H9 (cell line): ENCODE data around the gene BCL2L2. TPM values are rescaled to one million over a fixed set of nuclear protein-coding genes. Genes with fewer than 3 reads are reported as not detected.

ENCODE experiments used
- DNase-seq: peaks from one replicate; pipeline ENCODE4 v3.0.0-alpha.2; 2017
- H2AFZ ChIP-seq: one replicate; pipeline ENCODE4 v1.6.1; 2013; ENCODE audit warnings: mild to moderate bottlenecking, low read length, control low read depth, moderate library complexity
- H2AK5ac ChIP-seq: 2 replicates; pipeline ENCODE4 v1.6.1; 2013; ENCODE audit warnings: low read length, control low read depth, mixed read lengths; ENCODE audit not compliant: insufficient read length
- H2BK120ac ChIP-seq: one replicate; pipeline ENCODE4 v1.6.1; 2013; ENCODE audit warnings: low read depth, mild to moderate bottlenecking, low read length, control low read depth, inconsistent platforms; ENCODE audit not compliant: poor library complexity, severe bottlenecking
- H2BK12ac ChIP-seq: 2 replicates; pipeline ENCODE4 v1.6.1; 2013; ENCODE audit warnings: low read length, control low read depth, mixed read lengths, low read depth; ENCODE audit not compliant: insufficient read length
- H2BK15ac ChIP-seq: 2 replicates; pipeline ENCODE4 v1.6.1; 2013; ENCODE audit warnings: low read depth, low read length, control low read depth
- H2BK20ac ChIP-seq: one replicate; pipeline ENCODE4 v1.6.1; 2013; ENCODE audit warnings: low read depth, mild to moderate bottlenecking, low read length, control low read depth, inconsistent platforms; ENCODE audit not compliant: poor library complexity, severe bottlenecking
- H2BK5ac ChIP-seq: 2 replicates; pipeline ENCODE4 v1.6.1; 2013; ENCODE audit warnings: low read length, control low read depth, mixed read lengths; ENCODE audit not compliant: insufficient read length
- H3K14ac ChIP-seq: 2 replicates; pipeline ENCODE4 v1.6.1; 2013; ENCODE audit warnings: low read length, control low read depth; ENCODE audit not compliant: insufficient read depth
- H3K18ac ChIP-seq: 2 replicates; pipeline ENCODE4 v1.6.1; 2013; ENCODE audit warnings: low read depth, mild to moderate bottlenecking, mixed read lengths, low read length, control low read depth; ENCODE audit not compliant: insufficient read length
- H3K23ac ChIP-seq: 2 replicates; pipeline ENCODE4 v1.6.1; 2013; ENCODE audit warnings: low read length, control low read depth, mixed read lengths, low read depth; ENCODE audit not compliant: insufficient read length
- H3K23me2 ChIP-seq: 2 replicates; pipeline ENCODE4 v1.6.1; 2013; ENCODE audit warnings: low read depth, mild to moderate bottlenecking, mixed read lengths, low read length, control low read depth; ENCODE audit not compliant: insufficient read length, poor library complexity, severe bottlenecking
- H3K27ac ChIP-seq: 2 replicates; pipeline ENCODE4 v1.5.1; 2013; ENCODE audit warnings: low read length, control low read depth, mixed read lengths, low read depth; ENCODE audit not compliant: insufficient read length
- H3K27me3 ChIP-seq: 2 replicates; pipeline ENCODE4 v1.6.1; 2013; ENCODE audit warnings: low read length, control low read depth, inconsistent platforms; ENCODE audit not compliant: insufficient read depth
- H3K4ac ChIP-seq: 2 replicates; pipeline ENCODE4 v1.6.1; 2013; ENCODE audit warnings: low read depth, mild to moderate bottlenecking, control low read depth, inconsistent platforms, low read length, moderate library complexity
- H3K4me1 ChIP-seq: 2 replicates; pipeline ENCODE4 v1.6.1; 2013; ENCODE audit warnings: low read length, control low read depth, inconsistent platforms; ENCODE audit not compliant: insufficient read depth
- H3K4me2 ChIP-seq: 2 replicates; pipeline ENCODE4 v1.6.1; 2013; ENCODE audit warnings: low read length, control low read depth, mixed read lengths; ENCODE audit not compliant: insufficient read length, insufficient read depth
- H3K56ac ChIP-seq: 2 replicates; pipeline ENCODE4 v1.6.1; 2013; ENCODE audit warnings: low read depth, mild to moderate bottlenecking, mixed read lengths, low read length, control low read depth; ENCODE audit not compliant: insufficient read length
- H3K79me1 ChIP-seq: 2 replicates; pipeline ENCODE4 v1.6.1; 2013; ENCODE audit warnings: low read depth, mild to moderate bottlenecking, moderate library complexity, low read length, control low read depth, inconsistent platforms; ENCODE audit not compliant: insufficient read depth, poor library complexity, severe bottlenecking
- H3K79me2 ChIP-seq: 2 replicates; pipeline ENCODE4 v1.6.1; 2013; ENCODE audit warnings: low read length, control low read depth, inconsistent platforms; ENCODE audit not compliant: insufficient read depth
- H3K9ac ChIP-seq: 2 replicates; pipeline ENCODE4 v1.6.1; 2013; ENCODE audit warnings: low read length, control low read depth, mixed read lengths; ENCODE audit not compliant: insufficient read length; ENCODE audit errors: extremely low read depth
- H3K9me3 ChIP-seq: one replicate; pipeline ENCODE4 v1.6.1; 2013; ENCODE audit warnings: low read depth, low read length, inconsistent platforms; ENCODE audit not compliant: control insufficient read depth
- H3T11ph ChIP-seq: one replicate; pipeline ENCODE4 v1.6.1; 2013; ENCODE audit warnings: mild to moderate bottlenecking, low read length, control low read depth, inconsistent platforms
- H4K20me1 ChIP-seq: one replicate; pipeline ENCODE4 v1.6.1; 2013; ENCODE audit not compliant: control insufficient read depth, insufficient read length, insufficient read depth
- H4K5ac ChIP-seq: 2 replicates; pipeline ENCODE4 v1.6.1; 2013; ENCODE audit warnings: low read depth, mild to moderate bottlenecking, mixed read lengths, low read length, control low read depth; ENCODE audit not compliant: insufficient read length
- H4K8ac ChIP-seq: replicated peaks from 2 replicates; pipeline ENCODE4 v1.6.1; 2013; ENCODE audit warnings: low read length, control low read depth, mixed read lengths, low read depth; ENCODE audit not compliant: insufficient read length
- H4K91ac ChIP-seq: 2 replicates; pipeline ENCODE4 v1.6.1; 2013; ENCODE audit warnings: low read depth, mild to moderate bottlenecking, moderate library complexity, mixed read lengths, low read length, control low read depth; ENCODE audit not compliant: insufficient read length
- H3K27ac Mint-ChIP-seq, 3 experiments: 2 replicates in 2 of 3; 3 replicates in 1 of 3; pipeline ENCODE4 v1.8.0; 2020 to 2021; ENCODE audit warnings: mixed read lengths in 3 of 3, mild to moderate bottlenecking in 1 of 3, moderate library complexity in 1 of 3
- H3K27me3 Mint-ChIP-seq: 2 replicates; pipeline ENCODE4 v1.8.0; 2021; ENCODE audit warnings: low read depth, mild to moderate bottlenecking, moderate library complexity, mixed read lengths
- H3K36me3 Mint-ChIP-seq, 3 experiments: 2 replicates in 2 of 3; 3 replicates in 1 of 3; pipeline ENCODE4 v1.8.0; 2020 to 2021; ENCODE audit warnings: low read depth in 3 of 3, mixed read lengths in 3 of 3; ENCODE audit not compliant: insufficient read depth in 1 of 3
- H3K4me1 Mint-ChIP-seq, 2 experiments: 2 replicates each; pipeline ENCODE4 v1.8.0; 2020; ENCODE audit warnings: mixed read lengths in 2 of 2
- H3K4me3 Mint-ChIP-seq, 2 experiments: 2 replicates in 1 of 2; 3 replicates in 1 of 2; pipeline ENCODE4 v1.8.0; 2020 to 2021; ENCODE audit warnings: mild to moderate bottlenecking in 2 of 2, mixed read lengths in 2 of 2, moderate library complexity in 1 of 2
- H3K9me3 Mint-ChIP-seq, 2 experiments: 2 replicates in 1 of 2; 3 replicates in 1 of 2; pipeline ENCODE4 v1.8.0; 2020; ENCODE audit warnings: mild to moderate bottlenecking in 2 of 2, mixed read lengths in 2 of 2, moderate library complexity in 1 of 2
- CTCF ChIP-seq: fragments of 200-600 bp; sonication (generic); conservative IDR thresholded peaks from 3 replicates; pipeline ENCODE4 v1.8.0; 2021; ENCODE audit warnings: antibody characterized with exemption, mild to moderate bottlenecking
- WGBS: extraction: QIAGEN DNeasy Blood & Tissue Kit; methylation state at CpG from one replicate; pipeline ENCODE4 v1.1.7; 2013; ENCODE audit warnings: missing lambda C conversion rate, low lambda C conversion rate, mixed read lengths; ENCODE audit not compliant: insufficient read length; ENCODE audit errors: extremely low coverage; 5-methylcytosine and 5-hydroxymethylcytosine counted together
- total RNA-seq: library from RNA; stranded (reverse); gene quantifications from 2 replicates; pipeline ENCODE4 v1.2.1, GENCODE V29; 2021

BCL2L2 gene
- total RNA-seq, 1 experiment from 2014 or later = 8.4 TPM

- Histone ChIP-seq H3T11ph (no peak overlapping the region), H3K18ac (no peak overlapping the region), H4K20me1 (no peaks in the 10 kb centered on the region), H3K56ac (no peak overlapping the region), H3K23me2 (peaks cover 7% of the 10 kb centered on the region), H2AK5ac (no peak overlapping the region), H3K4me1 (no peaks in the 10 kb centered on the region), H3K9ac (no peak overlapping the region), H3K9me3 (no peaks in the 10 kb centered on the region), H3K23ac (no peak overlapping the region), H4K8ac (no peak overlapping the region), H3K27ac (no peak overlapping the region), H3K4me2 (no peak overlapping the region), H2BK5ac (no peak overlapping the region), H2BK120ac (no peak overlapping the region), H4K5ac (no peak overlapping the region), H2BK20ac (no peak overlapping the region), H3K14ac (no peak overlapping the region), H2BK12ac (no peak overlapping the region), H3K79me2 (no peaks in the 10 kb centered on the region), H4K91ac (no peak overlapping the region), H3K4ac (no peak overlapping the region), H2BK15ac (no peak overlapping the region), H3K79me1 (no peaks in the 10 kb centered on the region), H2AFZ (no peak overlapping the region), H3K27me3 (peaks cover 44% of the 10 kb centered on the region)
- Mint-ChIP-seq H3K27ac (no peak overlapping the region), H3K4me3 (no peak overlapping the region), H3K27me3 (peaks cover 88% of the 10 kb centered on the region), H3K9me3 (peaks cover 0 to 5% of the 10 kb centered on the region in 2 experiments; a peak in 1 of 5 replicates), H3K36me3 (peaks cover 0 to 10% (median 0%) of the 10 kb centered on the region in 3 experiments; a peak in 1 of 7 replicates), H3K4me1 (peaks cover 21 to 29% of the 10 kb centered on the region in 2 experiments)
- DNase-seq = no peak
- WGBS = no CpG with 5 or more reads among the region's 7 CpGs
- TF ChIP-seq CTCF = no peak
These were observed 9.5 kb upstream of the BCL2L2 start for GRCh38 chr14:23297096-23297495.
